HepG2 (cell line): ENCODE measurements around the gene FAM89B. TPM values are rescaled to one million over a fixed set of nuclear protein-coding genes. Genes with fewer than 3 reads are reported as not detected.

ENCODE experiments used
- GATAD1 ChIP-seq: IDR thresholded peaks from 2 replicates; pipeline ENCODE4 v1.6.1; 2016; ENCODE audit warnings: missing genetic modification reagents, missing compliant biosample characterization
- KMT2A ChIP-seq: sonication (generic); formaldehyde crosslinking; IDR thresholded peaks from 2 replicates; pipeline ENCODE4 v1.4.0; 2020; ENCODE audit warnings: missing genetic modification reagents
- NR2F2 ChIP-seq: IDR thresholded peaks from 2 replicates; pipeline ENCODE4 v1.6.1; 2012; ENCODE audit warnings: low read depth, inconsistent platforms, borderline replicate concordance
- RCOR2 ChIP-seq: IDR thresholded peaks from 2 replicates; pipeline ENCODE4 v1.6.1; 2016; ENCODE audit warnings: missing biosample characterization, missing genetic modification reagents
- SIN3A ChIP-seq: IDR thresholded peaks from 2 replicates; pipeline ENCODE4 v1.6.1; 2011; ENCODE audit warnings: low read depth, mild to moderate bottlenecking, control low read depth, low read length, borderline replicate concordance
- SMARCE1 ChIP-seq: fragments of 450-650 bp; IDR thresholded peaks from 2 replicates; pipeline ENCODE4 v1.6.1; 2017; ENCODE audit warnings: borderline replicate concordance
- ZKSCAN5 ChIP-seq: sonication (generic); formaldehyde crosslinking; IDR thresholded peaks from 2 replicates; pipeline ENCODE4 v1.5.1; 2020; ENCODE audit warnings: mild to moderate bottlenecking, missing genetic modification reagents
- ZNF3 ChIP-seq: IDR thresholded peaks from 2 replicates; pipeline ENCODE4 v1.7.0; 2017; ENCODE audit warnings: inconsistent platforms
- ZNF720 ChIP-seq: sonication (generic); formaldehyde crosslinking; IDR thresholded peaks from 2 replicates; pipeline ENCODE4 v1.4.0; 2020; ENCODE audit warnings: missing genetic modification reagents
- polyA plus RNA-seq, 8 experiments: library from polyadenylated mRNA; depleted of rRNA in 3 of 8; stranded (reverse) in 7 of 8; unstranded in 1 of 8; fragments of >200 nt; fragmentation: Illumina TruSeq in 4 of 8; extraction: Trizol in 4 of 8; gene quantifications; 2 replicates each; pipeline versions ENCODE4 v1.2.1 to v1.2.3, GENCODE V29; 2011 to 2016; ENCODE audit warnings: low read depth in 4 of 8, missing spikeins in 1 of 8, mixed read lengths in 1 of 8; ENCODE audit not compliant: insufficient read depth in 1 of 8
- total RNA-seq, 5 experiments: library from RNA; depleted of rRNA; stranded (reverse); fragments of >200 nt; fragmentation: Illumina TruSeq; extraction: Trizol; gene quantifications; 2 replicates each; pipeline ENCODE4 v1.2.3, GENCODE V29; 2016; ENCODE audit warnings: low read depth in 1 of 5
- TF ChIP-seq, protein P1 (sequence below): sonication (generic); formaldehyde crosslinking; IDR thresholded peaks from 2 replicates; pipeline ENCODE4 v1.4.0; 2020; ENCODE audit warnings: mild to moderate bottlenecking, missing genetic modification reagents
- TF ChIP-seq, protein P2 (sequence below): IDR thresholded peaks from 2 replicates; pipeline ENCODE4 v1.6.1; 2016; ENCODE audit warnings: mild to moderate bottlenecking
- TF ChIP-seq, protein P3 (sequence below): sonication (generic); formaldehyde crosslinking; IDR thresholded peaks from 2 replicates; pipeline ENCODE4 v1.5.1; 2020; ENCODE audit warnings: missing genetic modification reagents, mild to moderate bottlenecking, borderline replicate concordance
- TF ChIP-seq, protein P4 (sequence below): sonication (generic); IDR thresholded peaks from 2 replicates; pipeline ENCODE4 v1.6.1; 2016; ENCODE audit warnings: low read depth, borderline replicate concordance
- TF ChIP-seq, protein P5 (sequence below): IDR thresholded peaks from 2 replicates; pipeline ENCODE4 v1.6.1; 2016

Gene FAM89B
- total and polyA plus RNA-seq, 2 of the 13 experiments (the other 11 are each of a cell fraction or from before 2014, with no cell fraction given), result 5.7 to 8.0 TPM

DNA sequence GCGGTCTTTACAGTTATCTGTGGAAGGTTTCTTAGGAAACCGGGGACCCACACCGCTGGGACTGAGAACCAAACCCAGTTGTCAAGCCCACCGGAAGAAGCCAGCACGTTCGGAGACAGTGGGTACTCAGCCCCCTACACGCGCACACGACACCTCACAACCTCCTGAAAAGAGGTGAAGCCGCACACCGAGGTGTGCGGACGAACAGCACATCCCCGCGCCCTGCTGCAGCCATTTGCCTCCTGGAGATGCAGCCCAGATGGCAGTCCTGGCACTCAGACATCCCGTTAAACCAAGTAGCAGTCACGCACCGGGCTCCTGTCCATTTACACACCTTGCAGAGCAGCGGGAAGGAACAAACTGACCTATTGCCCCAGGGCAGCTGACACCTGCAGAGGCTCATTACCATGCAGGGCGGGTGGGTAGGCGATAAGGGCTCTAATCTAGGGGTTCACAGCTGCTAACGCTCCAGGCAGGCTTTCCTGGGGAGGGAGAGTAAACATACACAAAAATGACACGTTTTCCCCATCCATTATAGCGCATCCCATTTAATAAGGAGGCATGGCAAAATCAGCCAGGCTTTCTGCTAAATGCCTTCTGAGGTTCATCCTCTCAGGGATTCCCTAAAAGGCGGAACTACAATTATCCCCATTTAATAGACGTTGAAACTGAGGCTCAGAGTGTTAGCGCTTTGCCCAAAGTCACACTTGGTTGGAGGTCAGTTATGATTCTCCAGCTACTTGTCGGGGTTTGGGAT is 2.7 kb downstream of the FAM89B start (continued):
- TF ChIP-seq, protein P1, sequence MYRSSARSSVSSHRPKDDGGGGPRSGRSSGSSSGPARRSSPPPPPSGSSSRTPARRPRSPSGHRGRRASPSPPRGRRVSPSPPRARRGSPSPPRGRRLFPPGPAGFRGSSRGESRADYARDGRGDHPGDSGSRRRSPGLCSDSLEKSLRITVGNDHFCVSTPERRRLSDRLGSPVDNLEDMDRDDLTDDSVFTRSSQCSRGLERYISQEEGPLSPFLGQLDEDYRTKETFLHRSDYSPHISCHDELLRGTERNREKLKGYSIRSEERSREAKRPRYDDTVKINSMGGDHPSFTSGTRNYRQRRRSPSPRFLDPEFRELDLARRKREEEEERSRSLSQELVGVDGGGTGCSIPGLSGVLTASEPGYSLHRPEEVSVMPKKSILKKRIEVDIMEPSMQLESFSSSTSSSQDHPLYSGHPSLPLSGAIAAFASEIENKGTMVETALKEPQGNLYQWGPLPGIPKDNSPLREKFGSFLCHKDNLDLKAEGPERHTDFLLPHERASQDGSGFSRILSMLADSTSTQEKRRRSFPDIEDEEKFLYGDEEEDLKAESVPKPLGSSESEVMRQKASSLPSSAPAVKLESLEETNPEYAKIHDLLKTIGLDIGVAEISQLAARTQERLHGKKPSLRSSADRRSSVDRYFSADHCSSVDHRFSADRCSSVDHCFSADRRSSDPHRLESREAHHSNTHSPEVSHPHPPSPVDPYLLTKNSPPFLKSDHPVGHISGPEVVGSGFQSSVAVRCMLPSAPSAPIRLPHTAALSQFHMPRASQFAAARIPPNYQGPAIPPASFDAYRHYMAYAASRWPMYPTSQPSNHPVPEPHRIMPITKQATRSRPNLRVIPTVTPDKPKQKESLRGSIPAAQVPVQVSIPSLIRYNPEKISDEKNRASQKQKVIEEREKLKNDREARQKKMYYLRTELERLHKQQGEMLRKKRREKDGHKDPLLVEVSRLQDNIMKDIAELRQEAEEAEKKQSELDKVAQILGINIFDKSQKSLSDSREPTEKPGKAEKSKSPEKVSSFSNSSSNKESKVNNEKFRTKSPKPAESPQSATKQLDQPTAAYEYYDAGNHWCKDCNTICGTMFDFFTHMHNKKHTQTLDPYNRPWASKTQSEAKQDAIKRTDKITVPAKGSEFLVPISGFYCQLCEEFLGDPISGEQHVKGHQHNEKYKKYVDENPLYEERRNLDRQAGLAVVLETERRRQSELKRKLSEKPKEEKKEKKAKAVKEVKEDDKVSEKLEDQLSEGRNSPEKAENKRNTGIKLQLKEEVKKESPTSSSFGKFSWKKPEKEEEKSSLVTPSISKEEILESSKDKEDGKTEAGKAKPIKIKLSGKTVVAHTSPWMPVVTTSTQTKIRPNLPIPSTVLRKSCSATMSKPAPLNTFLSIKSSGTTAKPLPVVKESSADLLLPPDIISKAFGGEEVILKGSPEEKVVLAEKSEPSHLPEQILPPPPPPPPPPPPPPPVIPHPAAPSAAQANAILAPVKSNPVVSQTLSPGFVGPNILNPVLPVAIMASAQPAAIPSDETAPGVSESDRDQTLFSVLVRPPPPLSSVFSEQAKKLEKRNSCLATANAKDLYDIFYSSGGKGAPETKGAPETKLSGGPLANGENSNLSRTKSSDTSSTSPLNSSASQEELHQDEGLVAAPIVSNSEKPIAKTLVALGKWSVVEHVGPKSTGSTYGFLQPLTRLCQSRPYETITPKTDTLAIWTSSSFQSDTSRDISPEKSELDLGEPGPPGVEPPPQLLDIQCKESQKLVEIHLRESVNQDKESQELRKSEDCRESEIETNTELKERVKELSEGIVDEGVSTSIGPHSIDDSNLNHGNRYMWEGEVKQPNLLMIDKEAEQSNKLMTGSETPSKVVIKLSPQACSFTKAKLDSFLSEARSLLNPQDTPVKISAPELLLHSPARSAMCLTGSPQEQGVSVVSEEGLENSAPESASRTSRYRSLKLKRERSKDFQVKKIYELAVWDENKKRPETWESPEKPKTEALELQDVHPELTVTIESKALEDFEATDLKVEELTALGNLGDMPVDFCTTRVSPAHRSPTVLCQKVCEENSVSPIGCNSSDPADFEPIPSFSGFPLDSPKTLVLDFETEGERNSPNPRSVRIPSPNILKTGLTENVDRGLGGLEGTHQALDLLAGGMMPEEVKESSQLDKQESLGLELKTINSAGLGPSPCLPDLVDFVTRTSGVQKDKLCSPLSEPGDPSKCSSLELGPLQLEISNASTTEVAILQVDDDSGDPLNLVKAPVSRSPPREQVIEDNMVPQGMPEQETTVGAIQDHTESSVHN (CRISPR knock-in tag), result peak; percentile 24; the same call in 1 of the 2 replicates
- TF ChIP-seq ZNF720 (no peak), SMARCE1 (no peak), NR2F2 (no peak), ZKSCAN5 (CRISPR knock-in tag) (no peak), ZNF3 (no peak), SIN3A (no peak), RCOR2 (CRISPR knock-in tag) (peak; percentile 60; the same call in 1 of the 2 replicates), GATAD1 (CRISPR knock-in tag) (peak; percentile 16), KMT2A (no peak)
- TF ChIP-seq, protein P2, sequence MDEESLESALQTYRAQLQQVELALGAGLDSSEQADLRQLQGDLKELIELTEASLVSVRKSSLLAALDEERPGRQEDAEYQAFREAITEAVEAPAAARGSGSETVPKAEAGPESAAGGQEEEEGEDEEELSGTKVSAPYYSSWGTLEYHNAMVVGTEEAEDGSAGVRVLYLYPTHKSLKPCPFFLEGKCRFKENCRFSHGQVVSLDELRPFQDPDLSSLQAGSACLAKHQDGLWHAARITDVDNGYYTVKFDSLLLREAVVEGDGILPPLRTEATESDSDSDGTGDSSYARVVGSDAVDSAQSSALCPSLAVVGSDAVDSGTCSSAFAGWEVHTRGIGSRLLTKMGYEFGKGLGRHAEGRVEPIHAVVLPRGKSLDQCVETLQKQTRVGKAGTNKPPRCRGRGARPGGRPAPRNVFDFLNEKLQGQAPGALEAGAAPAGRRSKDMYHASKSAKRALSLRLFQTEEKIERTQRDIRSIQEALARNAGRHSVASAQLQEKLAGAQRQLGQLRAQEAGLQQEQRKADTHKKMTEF (CRISPR knock-in tag), result no peak
- TF ChIP-seq, protein P3, sequence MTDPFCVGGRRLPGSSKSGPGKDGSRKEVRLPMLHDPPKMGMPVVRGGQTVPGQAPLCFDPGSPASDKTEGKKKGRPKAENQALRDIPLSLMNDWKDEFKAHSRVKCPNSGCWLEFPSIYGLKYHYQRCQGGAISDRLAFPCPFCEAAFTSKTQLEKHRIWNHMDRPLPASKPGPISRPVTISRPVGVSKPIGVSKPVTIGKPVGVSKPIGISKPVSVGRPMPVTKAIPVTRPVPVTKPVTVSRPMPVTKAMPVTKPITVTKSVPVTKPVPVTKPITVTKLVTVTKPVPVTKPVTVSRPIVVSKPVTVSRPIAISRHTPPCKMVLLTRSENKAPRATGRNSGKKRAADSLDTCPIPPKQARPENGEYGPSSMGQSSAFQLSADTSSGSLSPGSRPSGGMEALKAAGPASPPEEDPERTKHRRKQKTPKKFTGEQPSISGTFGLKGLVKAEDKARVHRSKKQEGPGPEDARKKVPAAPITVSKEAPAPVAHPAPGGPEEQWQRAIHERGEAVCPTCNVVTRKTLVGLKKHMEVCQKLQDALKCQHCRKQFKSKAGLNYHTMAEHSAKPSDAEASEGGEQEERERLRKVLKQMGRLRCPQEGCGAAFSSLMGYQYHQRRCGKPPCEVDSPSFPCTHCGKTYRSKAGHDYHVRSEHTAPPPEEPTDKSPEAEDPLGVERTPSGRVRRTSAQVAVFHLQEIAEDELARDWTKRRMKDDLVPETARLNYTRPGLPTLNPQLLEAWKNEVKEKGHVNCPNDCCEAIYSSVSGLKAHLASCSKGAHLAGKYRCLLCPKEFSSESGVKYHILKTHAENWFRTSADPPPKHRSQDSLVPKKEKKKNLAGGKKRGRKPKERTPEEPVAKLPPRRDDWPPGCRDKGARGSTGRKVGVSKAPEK (CRISPR knock-in tag), result 0 out of 2 replicates have a peak, but pooled peaks have one; percentile 2
- TF ChIP-seq, protein P4, sequence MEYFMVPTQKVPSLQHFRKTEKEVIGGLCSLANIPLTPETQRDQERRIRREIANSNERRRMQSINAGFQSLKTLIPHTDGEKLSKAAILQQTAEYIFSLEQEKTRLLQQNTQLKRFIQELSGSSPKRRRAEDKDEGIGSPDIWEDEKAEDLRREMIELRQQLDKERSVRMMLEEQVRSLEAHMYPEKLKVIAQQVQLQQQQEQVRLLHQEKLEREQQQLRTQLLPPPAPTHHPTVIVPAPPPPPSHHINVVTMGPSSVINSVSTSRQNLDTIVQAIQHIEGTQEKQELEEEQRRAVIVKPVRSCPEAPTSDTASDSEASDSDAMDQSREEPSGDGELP, result peak; percentile 32; the same call in 1 of the 2 replicates
- TF ChIP-seq, protein P5, sequence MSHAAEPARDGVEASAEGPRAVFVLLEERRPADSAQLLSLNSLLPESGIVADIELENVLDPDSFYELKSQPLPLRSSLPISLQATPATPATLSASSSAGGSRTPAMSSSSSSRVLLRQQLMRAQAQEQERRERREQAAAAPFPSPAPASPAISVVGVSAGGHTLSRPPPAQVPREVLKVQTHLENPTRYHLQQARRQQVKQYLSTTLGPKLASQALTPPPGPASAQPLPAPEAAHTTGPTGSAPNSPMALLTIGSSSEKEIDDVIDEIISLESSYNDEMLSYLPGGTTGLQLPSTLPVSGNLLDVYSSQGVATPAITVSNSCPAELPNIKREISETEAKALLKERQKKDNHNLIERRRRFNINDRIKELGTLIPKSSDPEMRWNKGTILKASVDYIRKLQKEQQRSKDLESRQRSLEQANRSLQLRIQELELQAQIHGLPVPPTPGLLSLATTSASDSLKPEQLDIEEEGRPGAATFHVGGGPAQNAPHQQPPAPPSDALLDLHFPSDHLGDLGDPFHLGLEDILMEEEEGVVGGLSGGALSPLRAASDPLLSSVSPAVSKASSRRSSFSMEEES, result 0 out of 2 replicates have a peak, but pooled peaks have one; percentile 12
